HL-60 (cell line): ENCODE measurements around the gene EPB41L4B.

Experiments
- DNase-seq, 2 experiments: peaks; one replicate each; pipeline ENCODE4 v3.0.0-alpha.2; 2010 to 2020; ENCODE audit warnings: low read depth in 1 of 2, low spot score in 1 of 2
- H3K27ac ChIP-seq: fragments of 250-450 bp; sonication (Bioruptor Pico); replicated peaks from 2 replicates; pipeline ENCODE4 v1.5.1; 2020; ENCODE audit warnings: mild to moderate bottlenecking, moderate library complexity
- H3K27me3 ChIP-seq: fragments of 250-450 bp; sonication (Bioruptor Pico); 2 replicates; pipeline ENCODE4 v1.5.1; 2021; ENCODE audit warnings: mild to moderate bottlenecking, moderate library complexity; ENCODE audit not compliant: insufficient read depth, poor library complexity, severe bottlenecking
- H3K4me3 ChIP-seq: replicated peaks from 2 replicates; pipeline ENCODE4 v1.5.1; 2011; ENCODE audit warnings: mild to moderate bottlenecking, control low read depth, low read length; ENCODE audit not compliant: insufficient read depth
- GABPA ChIP-seq: IDR thresholded peaks from 2 replicates; pipeline ENCODE4 v1.6.1; 2012; ENCODE audit warnings: low read depth
- POLR2AphosphoS5 ChIP-seq: IDR thresholded peaks from 2 replicates; pipeline ENCODE4 v1.6.1; 2012; ENCODE audit warnings: low read depth
- SPI1 ChIP-seq: IDR thresholded peaks from 2 replicates; pipeline ENCODE4 v1.6.1; 2012; ENCODE audit warnings: low read depth, mild to moderate bottlenecking, borderline replicate concordance
- TF ChIP-seq, protein P1 (sequence below): IDR thresholded peaks from one replicate; pipeline ENCODE4 v1.5.1; 2011; ENCODE audit warnings: low read length, control low read depth, inconsistent platforms; ENCODE audit not compliant: insufficient read depth
- TF ChIP-seq, protein P2 (sequence below): IDR thresholded peaks from 2 replicates; pipeline ENCODE4 v1.6.1; 2012; ENCODE audit warnings: low read depth; ENCODE audit not compliant: insufficient replicate concordance

The EPB41L4B gene

DNA sequence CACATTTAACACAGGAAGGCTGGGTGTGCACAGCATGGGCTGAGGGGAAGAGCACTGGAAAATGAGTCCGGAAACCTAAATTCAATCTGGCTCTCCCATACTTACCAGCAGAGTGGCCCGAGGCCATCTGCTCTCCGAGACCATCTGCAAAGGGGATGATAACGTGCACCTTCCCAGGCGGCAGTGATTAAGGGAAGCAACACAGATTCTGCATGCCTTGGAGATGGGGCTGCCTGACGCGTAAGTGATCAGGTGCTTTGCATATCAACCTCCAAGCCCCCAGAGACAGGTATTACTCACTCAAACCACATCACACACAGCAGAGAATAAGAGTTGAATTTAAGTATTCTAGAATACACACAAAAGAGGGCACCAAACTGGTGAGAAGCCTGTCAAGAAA is 9.1 kb downstream of the EPB41L4B start:
- DNase-seq, result no peak
- TF ChIP-seq GABPA, result no peak
- no peak for TF ChIP-seq POLR2AphosphoS5
- TF ChIP-seq, protein P1, sequence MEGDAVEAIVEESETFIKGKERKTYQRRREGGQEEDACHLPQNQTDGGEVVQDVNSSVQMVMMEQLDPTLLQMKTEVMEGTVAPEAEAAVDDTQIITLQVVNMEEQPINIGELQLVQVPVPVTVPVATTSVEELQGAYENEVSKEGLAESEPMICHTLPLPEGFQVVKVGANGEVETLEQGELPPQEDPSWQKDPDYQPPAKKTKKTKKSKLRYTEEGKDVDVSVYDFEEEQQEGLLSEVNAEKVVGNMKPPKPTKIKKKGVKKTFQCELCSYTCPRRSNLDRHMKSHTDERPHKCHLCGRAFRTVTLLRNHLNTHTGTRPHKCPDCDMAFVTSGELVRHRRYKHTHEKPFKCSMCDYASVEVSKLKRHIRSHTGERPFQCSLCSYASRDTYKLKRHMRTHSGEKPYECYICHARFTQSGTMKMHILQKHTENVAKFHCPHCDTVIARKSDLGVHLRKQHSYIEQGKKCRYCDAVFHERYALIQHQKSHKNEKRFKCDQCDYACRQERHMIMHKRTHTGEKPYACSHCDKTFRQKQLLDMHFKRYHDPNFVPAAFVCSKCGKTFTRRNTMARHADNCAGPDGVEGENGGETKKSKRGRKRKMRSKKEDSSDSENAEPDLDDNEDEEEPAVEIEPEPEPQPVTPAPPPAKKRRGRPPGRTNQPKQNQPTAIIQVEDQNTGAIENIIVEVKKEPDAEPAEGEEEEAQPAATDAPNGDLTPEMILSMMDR, result no peak
- no peak for TF ChIP-seq SPI1
- TF ChIP-seq, protein P2, sequence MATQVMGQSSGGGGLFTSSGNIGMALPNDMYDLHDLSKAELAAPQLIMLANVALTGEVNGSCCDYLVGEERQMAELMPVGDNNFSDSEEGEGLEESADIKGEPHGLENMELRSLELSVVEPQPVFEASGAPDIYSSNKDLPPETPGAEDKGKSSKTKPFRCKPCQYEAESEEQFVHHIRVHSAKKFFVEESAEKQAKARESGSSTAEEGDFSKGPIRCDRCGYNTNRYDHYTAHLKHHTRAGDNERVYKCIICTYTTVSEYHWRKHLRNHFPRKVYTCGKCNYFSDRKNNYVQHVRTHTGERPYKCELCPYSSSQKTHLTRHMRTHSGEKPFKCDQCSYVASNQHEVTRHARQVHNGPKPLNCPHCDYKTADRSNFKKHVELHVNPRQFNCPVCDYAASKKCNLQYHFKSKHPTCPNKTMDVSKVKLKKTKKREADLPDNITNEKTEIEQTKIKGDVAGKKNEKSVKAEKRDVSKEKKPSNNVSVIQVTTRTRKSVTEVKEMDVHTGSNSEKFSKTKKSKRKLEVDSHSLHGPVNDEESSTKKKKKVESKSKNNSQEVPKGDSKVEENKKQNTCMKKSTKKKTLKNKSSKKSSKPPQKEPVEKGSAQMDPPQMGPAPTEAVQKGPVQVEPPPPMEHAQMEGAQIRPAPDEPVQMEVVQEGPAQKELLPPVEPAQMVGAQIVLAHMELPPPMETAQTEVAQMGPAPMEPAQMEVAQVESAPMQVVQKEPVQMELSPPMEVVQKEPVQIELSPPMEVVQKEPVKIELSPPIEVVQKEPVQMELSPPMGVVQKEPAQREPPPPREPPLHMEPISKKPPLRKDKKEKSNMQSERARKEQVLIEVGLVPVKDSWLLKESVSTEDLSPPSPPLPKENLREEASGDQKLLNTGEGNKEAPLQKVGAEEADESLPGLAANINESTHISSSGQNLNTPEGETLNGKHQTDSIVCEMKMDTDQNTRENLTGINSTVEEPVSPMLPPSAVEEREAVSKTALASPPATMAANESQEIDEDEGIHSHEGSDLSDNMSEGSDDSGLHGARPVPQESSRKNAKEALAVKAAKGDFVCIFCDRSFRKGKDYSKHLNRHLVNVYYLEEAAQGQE, result no peak
- H3K27me3 ChIP-seq, result peaks cover 13% of the 10 kb centered on the region
- no peak overlapping the region for H3K4me3 ChIP-seq
- no peak overlapping the region for H3K27ac ChIP-seq

DNA sequence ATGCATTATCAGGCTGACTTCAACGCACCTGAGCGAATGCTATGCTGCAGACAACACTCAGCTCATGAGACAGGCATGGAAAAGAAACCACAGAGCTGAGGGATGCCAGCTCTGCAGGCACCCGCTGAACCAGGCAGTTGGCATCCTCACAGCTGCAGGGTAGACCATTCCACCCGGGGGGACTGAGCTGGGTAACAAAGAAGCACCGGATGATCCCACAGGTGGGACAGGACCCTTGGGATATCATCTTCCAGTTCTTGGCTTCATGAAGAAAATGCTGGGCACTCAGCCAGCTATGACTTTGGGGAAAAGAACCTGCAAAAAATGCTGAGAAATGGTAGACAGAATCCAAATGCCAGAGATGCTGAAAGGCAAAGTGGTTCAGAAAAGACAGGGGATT is 9.6 kb downstream of the EPB41L4B start:
- TF ChIP-seq POLR2AphosphoS5, result no peak
- TF ChIP-seq SPI1, result no peak
- TF ChIP-seq, protein P1, result no peak
- no peak for TF ChIP-seq GABPA
- no peak overlapping the region for H3K27ac ChIP-seq
- no peak for DNase-seq

DNA sequence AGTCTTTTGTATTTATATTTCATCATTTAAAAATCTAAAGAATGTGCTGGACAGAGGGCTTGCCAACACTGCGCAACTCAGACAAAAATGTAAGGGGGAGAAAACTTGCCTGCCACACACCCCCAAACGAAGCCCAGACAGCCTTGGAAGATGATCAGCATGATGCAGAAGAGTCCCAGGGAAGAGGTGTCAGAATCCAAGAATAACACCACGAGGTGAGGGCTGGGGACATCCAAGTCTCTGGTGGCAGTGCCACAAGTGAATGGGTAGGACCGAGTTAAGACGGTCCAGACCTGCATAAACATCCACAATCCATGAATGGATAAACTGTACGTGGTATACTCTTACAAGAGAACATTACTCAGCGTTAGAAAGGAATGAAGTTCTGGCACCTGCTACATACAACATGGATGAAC is 10.4 kb downstream of the EPB41L4B start:
- TF ChIP-seq SPI1, result no peak
- TF ChIP-seq, protein P2, result no peak
- H3K27ac ChIP-seq, result no peak overlapping the region
- no peak for DNase-seq
- peaks cover 13% of the 10 kb centered on the region for H3K27me3 ChIP-seq
- no peak overlapping the region for H3K4me3 ChIP-seq

More for the DNA sequence above, 9.6 kb downstream of the EPB41L4B start:
- peaks cover 13% of the 10 kb centered on the region for H3K27me3 ChIP-seq
- no peak overlapping the region for H3K4me3 ChIP-seq

DNA sequence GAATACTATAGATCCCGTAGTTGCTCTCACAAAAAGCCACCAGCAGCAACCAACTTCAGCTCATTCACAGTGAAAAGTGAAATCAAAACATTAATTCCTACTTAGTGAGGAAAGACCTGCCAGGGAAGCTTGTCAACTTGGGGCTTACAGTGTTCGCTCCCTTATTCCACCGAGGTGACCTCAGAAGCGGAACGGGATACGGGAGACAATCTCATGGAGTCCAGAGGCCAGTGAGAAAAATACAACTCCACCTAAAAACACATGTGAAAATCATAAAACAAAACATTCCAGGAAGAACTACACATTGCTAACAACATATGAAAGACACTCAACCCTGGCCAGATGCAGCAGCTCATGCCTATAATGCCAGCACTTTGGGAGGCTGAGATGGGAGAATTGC is 11.6 kb downstream of the EPB41L4B start:
- H3K27me3 ChIP-seq, result peaks cover 13% of the 10 kb centered on the region
- no peak for TF ChIP-seq POLR2AphosphoS5
- no peak for TF ChIP-seq GABPA
- TF ChIP-seq SPI1, result no peak
- TF ChIP-seq, protein P1, result no peak
- TF ChIP-seq, protein P2, result no peak
- DNase-seq, result no peak
- no peak overlapping the region for H3K27ac ChIP-seq
- H3K4me3 ChIP-seq, result no peak overlapping the region
